HG03045 (cell line): Measurements from ENCODE around the gene GMPR2.
"Not testable (repeated sequence)": the region's sequence is repeated elsewhere in the genome, so short reads cannot be mapped to it uniquely, and the experiment has no call there.

Experiments used
- ATAC-seq: cut with Tn5 transposase; IDR thresholded peaks from one replicate; pipeline ENCODE4 v1.9.1; 2021; ENCODE audit warnings: mild to moderate bottlenecking, moderate library complexity; ENCODE audit not compliant: unreplicated experiment

GMPR2 gene

DNA sequence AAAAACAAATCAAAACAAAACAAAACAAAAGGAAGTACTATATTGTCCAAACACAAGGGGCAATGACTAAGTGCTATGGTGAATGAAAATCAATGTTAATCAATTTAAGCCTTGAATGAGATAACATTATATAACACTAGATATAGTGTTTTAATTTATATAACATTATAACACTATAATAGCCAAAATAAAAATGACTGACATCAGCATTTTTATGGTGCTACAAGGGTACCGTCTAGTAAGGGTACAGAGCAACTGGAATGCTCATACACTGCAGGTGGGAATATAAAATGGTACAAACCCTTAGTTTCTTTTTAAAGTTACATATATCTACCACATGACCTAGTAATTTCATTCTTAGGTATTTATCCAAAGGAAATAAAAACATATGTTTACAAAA, 6.3 kb upstream of the GMPR2 start:
- no peak for ATAC-seq

DNA sequence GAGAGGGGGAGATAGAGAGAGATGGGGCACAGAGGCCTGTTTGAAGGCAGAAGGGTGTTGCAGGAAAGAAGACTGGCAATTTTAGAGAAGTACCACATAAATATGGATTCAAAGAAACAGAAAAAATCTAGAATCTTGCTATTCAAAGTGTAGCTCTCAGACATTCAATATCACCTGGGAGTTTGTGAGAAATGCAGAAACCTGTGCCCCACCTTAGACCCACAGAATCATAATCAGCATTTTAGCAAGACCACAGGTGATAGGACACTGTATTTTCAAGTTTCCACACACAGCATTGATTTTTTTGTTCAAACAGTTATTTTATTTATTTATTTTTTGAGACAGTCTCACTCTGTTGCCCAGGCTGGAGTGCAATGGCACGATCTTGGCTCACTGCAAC, 3.8 kb upstream of the GMPR2 start:
- no peak for ATAC-seq

DNA sequence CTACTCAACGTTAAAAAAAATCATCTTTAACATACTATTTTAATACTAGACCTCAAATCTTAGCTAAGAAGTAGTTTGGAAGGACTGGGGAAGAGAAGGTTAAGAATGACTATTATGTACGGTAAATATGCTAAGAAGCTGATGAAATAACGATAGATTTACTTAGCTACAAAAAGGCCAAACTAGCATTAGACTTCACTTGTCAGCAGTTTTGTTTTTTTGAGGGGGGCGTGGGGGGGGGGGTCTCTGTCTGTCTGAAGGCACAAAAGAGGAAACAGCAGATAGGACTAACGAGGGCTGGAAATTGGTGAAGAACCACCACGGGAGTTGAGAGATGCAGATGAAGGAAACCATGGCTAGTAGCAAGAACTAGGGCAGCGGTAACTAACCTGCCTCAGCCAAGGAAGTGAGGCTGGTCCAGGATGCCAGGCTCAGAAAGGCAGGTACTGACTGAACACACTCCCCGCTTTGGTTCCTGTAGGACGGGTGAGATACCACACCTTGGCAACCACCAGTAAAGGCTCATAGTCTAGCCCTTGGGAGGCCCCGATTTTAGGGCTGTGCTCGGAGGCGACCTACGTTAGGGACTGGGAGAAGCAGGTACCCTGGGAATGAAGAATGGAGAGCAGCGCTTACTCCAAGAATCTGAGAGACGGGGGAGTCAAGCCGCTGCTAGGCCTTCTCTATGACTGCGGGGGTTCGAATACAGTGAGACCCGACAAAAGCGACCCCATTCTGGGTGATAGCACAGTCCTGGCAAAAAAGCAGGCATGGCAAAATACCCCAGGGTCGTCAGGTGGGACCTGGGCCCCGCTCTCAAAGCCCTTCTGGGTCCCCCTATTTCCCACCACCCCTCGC, 1.2 kb upstream of the GMPR2 start:
- peak; percentile 4 for ATAC-seq

DNA sequence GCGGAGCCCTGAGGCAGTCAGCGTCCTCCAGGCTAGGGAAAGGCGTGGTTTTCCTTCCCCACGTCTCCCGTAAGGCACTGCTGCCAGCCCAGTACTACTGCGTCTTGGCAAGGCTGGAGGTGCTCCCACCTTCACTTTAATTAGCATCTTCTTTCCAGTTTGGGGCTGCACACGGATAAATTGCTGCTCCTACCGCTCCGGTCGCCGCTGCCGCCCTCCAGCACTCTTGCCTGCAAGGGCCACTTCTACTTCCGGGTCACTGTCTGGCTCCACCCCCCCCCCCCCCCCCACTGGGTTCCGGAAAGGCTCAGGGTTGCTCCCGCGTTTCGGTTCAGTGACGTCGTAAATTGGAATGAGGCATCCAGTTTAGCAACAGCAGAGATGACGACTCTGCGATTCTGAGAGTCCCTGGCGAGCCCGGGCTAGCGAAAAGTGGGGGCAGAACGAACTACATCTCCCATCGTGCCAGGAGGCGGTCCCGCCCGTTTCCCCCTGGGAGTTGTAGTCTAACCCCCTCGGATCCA, 546 bp upstream of the GMPR2 start, which contains the start of gene NEDD8:
TSS of gene NEDD8 (minus strand) at position 247 of the 524 bp plus-strand sequence. CDS start at position 147, 100 bp downstream.
- ATAC-seq, result peak; percentile 70

DNA sequence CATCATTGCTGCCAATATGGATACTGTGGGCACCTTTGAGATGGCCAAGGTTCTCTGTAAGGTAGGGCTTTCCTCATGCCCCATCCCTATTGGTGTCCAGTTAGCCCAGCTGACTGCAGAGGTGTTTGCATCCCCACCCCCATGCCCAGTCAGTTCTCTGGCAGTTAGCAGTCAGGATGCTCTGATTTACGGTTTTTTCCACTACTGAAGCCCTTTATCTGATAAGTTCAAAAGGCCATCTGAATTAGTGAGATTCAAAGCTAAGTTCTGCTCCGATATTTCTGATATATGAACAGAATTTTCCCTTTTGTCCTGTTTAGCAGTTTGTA, 773 bp downstream of the GMPR2 start:
- no peak for ATAC-seq

DNA sequence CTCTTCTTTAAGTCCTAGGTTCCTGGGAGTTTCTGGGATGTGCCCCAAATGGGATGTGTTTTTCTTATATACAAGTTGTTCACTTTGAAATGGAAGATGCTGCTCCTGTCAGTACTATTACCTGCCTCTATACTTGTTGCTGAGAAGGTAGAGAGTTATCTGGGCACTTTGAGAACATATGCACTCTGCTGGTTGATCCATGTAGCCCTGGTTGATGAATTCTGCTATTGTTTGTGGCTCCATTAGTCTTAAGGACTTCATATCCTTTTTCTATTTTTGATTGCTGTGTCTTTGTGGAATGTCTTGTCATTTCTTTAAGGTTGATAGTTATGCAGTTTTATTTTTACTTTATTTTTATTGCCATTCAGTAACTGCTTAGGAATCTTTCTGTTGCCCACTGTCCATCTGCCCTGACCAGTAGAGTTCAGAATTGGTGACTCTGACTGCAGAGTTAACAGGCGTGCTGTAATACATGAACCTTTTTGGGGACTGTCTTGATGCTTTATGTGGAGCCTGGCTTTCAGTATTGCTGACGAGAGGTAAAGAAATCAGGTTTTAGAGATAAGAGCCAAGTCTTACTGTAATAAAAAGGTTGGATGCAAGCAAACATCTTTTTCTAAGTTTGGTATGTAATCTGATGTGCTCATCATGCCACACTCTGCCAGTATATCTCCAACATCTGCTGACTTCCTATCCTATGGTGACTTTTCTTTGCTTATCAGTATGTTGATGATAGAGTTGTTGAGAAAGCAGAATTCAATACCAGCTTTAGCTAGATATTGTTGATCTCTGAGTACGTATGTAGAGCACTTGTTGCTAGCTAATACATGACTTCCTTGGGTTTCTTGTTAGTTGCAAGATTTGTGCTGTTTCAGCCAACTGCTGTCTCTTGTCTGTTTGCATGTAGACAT, 1.6 kb downstream of the GMPR2 start:
- no peak for ATAC-seq

DNA sequence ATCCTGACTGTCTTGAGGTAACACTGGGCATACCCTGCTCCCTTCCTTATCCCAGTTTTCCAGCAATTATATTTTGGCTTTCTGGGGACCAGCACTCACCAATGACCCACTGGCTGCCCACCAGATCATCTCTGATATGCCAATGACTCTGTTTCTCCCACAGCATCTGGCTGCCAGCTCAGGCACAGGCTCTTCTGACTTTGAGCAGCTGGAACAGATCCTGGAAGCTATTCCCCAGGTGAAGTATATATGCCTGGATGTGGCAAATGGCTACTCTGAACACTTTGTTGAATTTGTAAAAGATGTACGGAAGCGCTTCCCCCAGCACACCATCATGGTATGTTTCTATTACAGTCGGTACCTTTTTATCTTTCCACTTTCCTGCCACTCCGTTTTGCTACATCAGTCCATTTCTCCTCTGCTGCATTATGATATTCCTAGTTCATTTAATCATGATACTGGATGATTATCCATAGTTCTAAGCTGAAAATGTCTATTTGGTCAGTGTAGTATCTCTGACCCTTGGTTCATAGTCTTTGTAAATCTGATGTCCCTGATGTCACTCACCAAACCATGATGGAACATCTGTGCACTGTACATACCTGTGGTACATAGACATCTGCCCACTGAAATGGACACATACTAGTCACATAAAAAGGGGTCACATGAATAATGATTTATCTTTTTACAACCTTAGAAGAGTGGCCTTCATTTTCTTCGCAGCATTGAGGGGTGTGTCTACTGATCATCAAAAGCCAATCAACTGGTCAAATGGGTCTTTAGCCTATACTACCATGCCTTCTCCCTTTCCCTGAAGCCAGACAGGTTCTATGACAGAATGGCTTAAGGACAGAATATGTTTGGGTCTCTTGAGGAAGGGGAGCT, 3.3 kb downstream of the GMPR2 start:
- no peak for ATAC-seq

DNA sequence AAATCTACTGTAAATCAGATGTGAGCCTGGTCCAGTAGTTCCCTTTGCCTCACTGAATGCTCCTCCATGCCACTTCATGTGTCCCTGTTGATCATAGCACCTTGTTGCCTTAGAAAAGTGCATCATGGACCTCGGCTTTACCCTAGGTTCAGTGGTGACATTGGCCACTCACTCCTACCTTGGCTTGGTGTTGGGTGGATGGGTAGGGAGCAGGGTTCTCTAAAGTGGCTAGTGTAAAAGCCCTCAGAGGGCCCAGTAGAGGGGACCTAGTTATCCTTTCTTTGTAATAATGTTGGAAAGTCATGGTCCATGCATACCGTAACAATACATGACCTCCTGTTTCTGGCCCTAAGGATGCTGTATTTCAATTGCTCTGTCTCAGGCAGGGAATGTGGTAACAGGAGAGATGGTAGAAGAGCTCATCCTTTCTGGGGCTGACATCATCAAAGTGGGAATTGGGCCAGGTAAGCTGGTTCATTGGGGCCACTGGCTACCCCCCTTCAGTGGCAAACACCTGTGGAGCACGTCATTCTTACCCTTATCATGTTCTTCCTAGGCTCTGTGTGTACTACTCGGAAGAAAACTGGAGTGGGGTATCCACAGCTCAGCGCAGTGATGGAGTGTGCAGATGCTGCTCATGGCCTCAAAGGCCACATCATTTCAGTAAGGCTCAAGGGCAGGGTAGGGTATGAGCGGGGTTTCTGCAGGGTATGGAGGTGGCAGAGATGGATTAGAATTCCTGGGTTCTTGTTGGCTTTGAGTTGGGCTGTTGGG, 4.1 kb downstream of the GMPR2 start:
- ATAC-seq, result no peak

DNA sequence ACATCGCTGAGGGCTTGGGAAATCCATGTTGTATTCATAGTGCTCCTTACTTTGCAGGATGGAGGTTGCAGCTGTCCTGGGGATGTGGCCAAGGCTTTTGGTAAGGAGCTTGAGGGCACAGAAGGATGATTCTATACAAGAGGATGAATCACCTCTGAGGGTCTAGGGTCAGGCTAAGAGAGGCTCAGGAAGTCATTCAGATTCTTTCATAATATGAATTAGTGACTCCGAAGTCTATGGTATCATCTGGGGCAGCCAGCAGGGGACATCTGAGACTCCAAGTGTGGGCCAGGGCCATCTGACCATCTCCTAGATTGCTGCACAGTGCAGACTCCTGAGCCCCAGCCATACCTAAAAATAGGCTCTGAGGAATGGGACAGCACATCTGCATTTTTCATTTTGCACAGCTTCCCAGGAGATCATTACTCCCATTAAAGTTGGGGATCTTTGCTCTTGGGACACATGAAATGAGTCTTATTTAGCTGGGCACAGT, 4.8 kb downstream of the GMPR2 start:
- no peak for ATAC-seq

DNA sequence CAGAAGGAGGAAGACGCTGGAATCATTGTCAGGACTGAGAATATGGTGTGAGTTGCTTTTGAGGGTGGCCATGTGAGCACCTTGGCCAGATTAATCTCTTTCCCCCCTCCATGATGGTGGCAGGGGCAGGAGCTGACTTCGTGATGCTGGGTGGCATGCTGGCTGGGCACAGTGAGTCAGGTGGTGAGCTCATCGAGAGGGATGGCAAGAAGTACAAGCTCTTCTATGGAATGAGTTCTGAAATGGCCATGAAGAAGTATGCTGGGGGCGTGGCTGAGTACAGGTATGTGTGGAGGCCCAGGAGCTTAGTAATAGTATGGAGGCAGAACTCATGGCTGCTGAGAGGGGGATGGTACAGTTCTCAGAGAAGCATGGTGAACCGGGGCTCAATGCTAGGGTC, 5.4 kb downstream of the GMPR2 start:
- ATAC-seq, result no peak

DNA sequence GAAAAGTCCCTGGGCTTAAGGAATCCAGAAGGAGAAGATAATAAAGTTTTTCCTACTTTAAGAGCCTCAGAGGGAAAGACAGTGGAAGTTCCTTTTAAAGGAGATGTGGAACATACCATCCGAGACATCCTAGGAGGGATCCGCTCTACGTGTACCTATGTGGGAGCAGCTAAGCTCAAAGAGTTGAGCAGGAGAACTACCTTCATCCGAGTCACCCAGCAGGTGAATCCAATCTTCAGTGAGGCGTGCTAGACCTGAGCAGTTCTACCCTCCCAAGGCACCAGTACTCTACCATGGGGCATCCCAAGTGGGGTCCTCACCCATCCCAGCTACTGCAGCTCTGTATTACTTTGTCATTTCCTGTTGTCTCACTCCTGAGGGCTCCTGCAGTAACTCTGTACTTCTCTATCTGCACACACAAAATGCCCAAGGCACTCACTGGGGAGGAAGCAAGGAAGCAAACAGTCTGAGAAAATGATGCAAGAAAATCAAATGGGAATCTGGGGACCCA, 5.9 kb downstream of the GMPR2 start:
- no peak for ATAC-seq

DNA sequence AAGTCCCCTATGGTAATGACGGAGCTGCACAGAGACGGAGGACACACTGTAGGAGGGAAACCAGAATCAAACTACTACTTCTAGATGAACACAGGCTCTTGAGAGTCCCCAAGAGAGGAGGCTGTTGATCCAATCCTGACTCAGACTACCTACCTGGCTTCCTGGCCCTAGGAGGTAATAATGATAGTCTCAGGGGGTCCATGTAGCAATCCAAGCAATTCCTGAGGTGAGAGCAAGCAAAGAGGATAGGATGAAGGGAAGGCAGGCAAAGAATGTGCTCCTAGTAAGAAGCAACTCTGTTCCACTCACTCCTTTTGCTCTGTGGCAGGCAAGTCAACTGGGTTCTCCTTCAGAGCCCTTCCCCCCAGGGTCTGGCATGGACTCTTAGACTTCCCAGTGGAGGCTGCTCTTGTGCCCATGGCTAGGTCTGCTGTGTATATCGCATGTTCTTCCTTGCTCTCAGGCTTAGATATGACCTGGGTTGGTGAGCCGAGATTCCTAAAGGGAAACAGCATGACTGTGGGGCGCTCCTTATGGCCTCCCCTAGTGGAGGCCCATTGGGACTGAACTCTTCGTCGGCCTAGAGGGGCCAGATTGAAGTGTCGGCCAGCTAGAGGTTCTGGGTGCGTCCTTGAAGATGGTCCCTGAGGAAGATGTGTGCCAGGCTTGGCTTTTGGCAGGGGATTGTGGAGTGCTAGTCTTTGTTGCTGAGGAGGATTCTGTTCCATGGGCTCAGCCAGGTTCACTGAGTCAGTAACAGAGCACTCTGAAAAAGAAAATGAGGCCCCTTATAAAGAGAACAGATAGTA, 7.6 kb downstream of the GMPR2 start:
- no peak for ATAC-seq

DNA sequence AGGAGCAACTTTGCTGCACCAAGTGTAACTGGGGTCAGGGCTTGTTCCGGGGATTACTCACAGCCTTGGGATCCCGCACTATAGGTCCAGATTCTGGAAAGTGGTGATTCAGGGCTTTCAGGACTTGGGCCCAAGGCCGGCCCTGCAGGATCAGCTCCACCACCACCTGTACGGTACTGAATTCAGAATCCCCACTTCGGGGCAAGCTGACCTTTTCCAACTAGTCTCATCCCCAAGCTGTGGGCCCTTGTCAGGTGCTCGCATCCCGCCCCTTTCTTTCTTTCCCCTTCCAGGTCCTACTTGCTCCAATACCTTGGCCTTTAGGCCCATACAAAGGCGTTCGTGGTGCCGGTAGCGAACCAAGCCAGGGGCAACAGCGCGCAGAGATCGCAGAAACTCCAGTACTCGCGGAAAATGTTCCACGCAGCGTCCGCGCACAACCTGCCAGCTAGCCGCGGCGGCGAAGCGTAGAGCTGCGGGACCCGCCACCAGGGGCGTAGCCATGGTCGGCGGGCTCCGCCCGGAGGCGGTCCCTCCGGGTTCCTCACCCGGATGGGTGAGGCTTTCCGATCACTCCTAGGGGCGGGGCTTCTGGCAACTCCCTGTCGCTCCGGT, 9.2 kb downstream of the GMPR2 start:
- peak; percentile 79 for ATAC-seq

DNA sequence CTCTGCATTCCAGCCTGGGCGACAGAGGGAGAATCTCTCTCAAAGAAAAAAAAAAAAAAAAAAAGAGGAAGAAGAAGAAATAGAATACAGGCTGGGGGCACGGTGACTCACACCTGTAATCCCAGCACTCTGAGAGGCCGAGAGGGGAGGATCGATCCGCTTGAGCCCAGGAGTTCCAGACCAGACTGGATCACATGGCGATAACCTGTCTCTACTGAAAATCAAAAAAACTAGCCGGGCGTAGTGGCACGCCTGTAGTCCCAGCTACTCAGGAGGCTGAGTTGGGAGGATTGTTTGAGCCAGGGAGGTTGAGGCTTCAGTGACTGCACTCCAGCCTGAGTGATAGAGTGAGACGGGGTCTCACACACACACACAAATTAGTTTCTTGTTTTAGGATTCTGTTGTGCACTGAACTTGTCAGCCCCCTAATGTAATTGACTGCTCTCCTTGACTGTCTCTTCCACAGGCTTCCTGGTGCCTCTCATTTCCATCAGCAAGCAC, 10.7 kb downstream of the GMPR2 start:
- no peak for ATAC-seq

DNA sequence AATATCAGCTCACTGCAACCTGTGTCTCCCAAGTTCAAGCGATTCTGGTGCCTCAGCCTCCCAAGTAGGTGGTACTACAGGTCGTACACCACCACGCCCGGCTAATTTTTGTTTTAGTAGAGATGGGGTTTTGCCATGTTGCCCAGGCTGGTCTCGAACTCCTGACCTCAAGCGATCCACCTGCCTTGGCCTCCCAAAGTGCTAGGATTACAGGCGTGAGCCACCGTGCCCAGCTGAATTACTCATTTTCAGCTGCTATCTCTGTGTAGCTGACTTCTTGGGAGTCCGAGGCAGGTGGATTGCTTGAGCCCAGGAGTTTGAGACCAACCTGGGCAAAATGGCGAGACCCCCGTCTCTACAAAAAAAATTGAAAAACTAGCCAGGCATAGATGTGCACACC, 12.6 kb downstream of the GMPR2 start:
- not testable (repeated sequence) for ATAC-seq

DNA sequence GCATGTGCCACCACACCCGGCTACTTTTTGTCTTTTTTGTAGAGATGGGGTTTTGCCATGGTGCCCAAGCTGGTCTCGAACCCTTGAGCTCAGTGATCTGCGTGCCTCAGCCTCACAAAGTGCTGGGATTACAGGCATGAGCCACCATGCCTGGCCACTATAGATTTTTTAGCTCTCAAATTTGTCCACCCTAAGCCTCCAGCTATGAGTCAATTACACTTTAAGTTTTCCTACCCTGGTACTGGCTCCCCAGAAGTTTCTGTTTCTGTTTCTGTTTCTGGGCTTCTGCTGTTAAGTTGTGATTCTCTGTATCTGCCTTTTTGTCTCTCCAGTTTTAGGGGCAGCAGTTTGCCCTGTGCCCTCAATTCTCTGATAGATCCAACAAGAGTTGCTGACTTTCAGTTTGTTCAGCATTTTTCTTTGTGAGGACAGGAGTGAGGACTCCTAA, 14.1 kb downstream of the GMPR2 start:
- ATAC-seq, result no peak

DNA sequence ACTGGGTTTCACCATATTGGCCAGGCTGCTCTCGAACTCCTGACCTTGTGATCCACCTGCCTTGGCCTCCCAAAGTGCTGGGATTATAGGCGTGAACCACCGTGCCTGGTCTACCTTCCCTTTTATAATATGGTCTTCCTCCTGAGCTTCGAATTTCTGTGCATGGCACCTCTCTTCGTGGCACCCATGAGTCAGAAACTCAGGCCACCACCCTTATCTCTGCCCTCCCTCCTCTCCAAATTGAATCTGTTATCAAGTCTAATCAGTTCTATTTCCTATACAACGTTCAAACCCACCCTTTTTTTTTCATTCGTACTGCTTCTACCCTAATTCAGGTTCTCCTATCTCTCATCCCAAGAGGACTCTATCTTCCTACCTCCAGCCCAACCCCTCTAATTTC, 14.7 kb downstream of the GMPR2 start:
- ATAC-seq, result no peak
